Epidermal melanocyte (primary cell): ENCODE results near the gene DLX5.

Experiments
- DNase-seq: peaks from one replicate; pipeline ENCODE4 v3.0.0; 2011; ENCODE audit warnings: low spot score; ENCODE audit not compliant: insufficient read length

Gene DLX5

DNA sequence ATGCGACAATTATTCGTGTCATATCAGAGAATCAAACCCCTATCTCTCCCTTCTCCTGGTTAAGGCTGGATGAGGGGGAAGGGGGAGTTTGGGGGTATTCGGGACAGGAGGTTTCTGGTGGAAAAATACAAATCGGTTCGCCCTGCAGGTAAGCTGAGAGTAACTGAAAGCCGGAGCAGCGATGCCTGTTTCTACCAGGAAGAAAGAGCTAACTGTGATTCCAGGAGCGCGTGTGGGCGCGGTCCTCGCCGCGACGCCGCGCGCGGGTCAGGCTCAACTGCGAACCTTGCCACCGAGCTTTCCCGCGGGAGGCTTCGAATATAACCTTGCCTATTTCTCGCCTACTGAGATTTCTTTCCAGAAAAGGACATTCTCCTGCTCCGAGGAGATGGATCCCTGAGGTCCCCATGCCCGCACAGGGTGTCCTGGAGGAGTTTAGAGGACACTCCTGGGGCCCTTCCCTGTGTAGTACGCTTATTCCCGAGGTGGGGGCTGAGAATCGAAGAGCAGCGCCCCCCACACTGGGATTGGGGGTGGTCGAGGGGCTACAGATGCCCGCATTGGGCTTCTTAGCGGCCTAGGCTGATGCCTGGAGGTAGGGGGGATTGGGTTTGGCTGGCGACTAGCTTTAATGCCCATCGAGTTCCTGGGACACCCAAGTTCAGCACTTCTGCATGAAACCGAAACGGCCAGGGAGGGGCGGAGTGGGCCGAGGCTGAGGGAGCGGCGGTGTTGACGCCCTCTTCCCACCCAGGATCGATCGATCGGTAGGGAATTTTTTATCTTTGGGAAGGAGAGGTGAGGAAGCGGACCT, 32.2 kb downstream of the DLX5 start:
- no peak for DNase-seq

DNA sequence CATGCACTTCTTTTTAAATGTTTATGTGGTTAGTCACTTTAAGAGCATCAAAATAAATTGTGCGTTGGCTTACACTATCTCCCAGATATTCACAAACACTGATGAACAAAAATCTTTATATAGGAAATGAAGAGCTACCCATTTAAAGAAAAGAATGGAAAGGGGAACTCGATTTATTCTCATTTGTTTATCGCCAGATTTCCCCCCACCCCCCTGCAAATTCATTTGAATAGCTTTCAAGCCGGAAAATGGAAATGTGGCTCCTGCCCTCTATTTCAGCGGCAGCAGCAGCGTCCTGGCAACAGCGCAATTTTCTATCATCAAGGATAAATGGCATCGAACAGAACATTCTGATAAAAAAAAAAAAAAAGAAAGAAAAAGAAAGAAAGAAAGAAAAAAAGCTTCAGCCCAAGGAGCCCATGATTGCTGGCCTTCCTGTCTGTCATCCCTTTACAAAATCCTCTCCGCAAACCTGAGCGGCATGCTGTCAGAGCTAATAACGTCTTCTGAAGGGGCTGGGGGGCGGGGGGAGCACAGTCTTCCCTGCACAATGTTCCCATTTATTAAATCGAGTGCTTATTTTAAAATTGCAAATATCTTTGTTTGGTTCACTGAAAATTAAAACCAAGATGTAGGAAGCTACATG, 33.0 kb downstream of the DLX5 start:
- no peak for DNase-seq

DNA sequence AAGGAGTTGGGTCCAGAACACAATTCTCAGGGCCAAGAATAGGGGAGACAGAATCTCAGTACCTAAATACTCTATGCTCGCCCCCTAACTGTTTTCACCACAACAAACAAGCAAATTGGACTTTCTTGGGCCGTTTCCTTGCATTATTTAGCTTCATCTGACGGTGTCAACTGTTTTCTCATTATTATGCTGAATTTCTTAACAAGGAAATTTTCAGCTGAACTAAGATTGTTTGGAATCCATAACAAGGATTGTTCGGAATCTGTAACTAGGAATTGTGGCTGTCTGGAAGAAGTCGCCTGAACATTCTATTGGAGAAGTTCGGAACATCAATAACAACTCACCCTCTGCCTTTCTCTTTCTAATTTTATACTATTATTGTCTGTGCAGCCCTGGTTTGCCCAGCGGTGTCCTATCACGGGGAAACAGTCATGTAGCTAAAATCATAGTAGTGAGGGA, 34.7 kb downstream of the DLX5 start:
- no peak for DNase-seq

DNA sequence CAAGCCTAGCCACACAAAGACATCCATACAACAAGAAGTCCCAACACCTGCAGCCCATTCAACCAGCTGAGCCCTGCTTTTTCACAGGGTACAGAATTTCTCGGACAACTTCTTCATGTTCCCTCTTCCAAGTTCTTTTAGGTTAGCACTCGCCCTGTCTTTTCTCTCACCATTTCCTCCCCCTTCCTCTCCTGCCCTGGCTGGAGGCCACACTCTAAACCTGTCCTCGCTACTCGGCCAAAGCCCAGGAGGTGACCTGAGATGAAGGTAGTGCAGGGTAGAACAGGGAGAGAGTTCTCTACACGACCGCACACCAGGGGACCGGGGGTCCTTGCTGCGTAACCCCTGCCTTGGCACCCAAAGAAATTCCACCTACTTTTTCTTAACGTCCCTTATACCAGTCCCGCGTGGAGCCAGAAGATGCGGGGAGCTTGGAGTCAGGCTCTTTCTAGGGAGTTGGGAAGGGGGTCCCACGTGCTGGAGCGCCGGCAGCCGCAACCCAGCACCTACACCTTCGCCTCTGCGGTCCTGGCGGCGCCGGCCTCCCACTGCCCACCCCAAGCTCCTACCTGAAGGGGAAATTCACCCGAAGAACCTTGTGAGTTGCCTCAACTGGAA, 35.3 kb downstream of the DLX5 start:
- no peak for DNase-seq

DNA sequence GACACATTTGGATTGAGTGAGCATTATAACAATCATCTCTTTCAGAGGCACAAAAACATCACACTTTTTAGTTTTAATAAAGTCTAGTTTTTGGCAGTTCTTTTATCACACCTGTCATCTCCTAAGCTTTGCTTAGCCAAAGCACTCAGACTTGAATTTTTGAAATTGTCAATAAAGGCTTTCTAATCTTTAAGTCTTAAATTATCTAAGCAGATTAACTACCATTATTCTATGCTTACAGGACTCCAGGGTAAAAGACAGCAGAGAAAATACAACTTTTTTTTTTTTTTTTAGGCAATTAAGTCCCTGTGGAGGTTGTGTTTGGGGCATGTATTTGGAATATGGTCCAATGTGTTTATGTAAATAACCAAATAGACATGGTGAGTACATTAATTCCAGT, 36.9 kb downstream of the DLX5 start:
- DNase-seq, result no peak

DNA sequence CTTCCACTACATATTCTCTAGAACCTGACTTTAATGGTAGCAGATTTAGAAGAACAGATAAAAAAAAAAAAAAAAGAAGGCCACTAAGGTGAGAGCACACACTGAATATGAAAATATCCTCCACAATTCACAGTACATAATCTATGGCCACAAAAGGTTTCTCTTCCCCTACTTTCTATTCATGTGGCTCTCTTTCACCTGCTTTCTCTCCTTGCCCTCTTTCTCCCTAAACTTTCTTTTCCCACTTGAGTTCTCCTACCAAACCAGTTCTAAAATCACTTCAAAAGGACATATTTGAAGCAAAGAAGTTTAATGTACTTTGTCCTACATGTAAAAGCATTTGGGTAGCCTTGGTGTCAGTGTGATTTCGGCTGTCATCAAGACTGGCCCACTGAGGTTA, 37.7 kb downstream of the DLX5 start:
- DNase-seq, result no peak

DNA sequence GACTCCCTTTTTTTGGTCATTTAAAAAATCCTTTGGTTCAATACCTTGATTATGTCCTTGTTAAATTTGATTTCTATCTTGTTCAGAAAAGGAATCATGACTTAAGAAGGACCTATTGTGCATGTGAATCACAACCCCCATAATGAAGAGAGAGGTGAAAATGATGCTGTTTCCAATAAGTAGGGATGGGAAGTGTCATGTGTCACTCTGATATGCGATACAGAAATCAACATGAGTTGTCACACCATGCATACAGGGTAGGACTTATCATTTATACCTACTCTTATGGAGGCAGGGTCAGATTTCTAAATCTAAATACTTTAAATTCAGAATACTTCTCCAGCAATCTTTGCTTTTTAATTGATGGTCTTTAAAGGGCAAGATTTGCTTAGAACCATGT, 38.6 kb downstream of the DLX5 start:
- no peak for DNase-seq

DNA sequence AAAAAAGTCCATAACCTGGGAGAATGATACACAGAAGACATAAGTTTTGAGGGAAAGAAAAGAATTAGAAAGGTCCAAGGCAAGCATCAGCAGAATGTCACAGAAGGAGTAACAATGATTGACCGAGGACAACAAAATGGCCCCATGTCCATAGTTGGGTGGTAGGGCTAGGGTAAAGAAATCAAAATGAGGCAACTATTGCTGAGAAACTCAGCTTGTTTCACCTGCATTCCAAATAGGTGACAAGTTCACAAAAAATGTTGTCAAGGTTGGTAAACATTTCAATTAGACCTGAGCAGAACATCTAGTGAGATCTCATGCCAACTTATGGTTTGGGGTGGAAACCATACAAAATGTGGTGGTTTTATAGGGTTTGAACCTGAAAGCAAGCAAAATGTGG, 42.0 kb downstream of the DLX5 start:
- DNase-seq, result no peak

DNA sequence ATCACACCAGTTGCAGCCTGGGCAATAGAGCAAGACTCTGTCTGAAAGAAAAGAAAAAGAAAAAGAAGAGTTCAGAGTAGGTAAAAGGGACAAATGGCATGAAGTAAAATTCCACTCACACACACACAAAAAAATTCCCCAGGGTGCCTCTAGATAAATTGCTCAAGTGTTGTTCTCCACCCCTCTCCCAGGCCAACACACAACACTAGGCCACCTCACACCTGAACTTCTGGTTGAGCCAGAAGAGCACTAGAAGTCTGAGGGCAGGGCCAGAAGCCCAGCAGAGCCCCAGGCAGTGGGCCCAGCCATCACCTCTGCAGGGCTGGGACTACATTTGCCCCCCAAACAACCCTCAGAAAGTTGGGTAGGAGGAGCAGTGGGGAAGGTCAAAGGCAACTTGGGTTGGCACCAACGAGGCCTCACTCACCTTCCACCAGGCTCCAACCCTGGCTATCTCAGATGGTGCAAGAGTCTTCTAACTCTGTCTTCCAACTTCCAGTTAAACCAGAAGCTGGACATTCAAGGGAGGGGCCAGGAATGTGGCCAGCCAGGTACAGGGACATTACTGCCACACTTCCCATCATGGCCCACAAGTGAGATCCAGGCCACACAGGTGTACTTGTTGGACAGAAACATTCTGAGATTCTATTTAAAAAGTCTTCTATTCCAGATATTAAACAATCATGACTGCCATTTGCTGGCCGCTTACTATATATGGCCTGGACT, 44.9 kb downstream of the DLX5 start:
- DNase-seq, result no peak

DNA sequence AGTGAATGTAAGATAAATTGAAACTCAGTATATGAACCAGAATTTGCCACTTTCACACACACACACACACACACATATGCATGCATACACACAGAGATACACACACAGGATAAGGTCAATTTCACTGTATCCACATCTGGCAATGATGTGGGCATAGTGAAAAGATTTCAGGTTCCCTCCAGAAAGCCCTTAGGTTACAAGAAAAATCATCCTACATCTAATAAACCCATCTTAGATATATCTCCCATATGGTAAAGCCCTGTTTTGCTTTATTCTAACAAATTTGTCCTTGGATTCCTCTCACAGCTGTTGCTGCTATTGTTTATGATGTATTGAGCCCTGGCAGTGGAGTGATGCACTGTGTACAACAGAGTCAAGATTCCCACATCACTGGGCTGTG, 47.2 kb downstream of the DLX5 start:
- no peak for DNase-seq

DNA sequence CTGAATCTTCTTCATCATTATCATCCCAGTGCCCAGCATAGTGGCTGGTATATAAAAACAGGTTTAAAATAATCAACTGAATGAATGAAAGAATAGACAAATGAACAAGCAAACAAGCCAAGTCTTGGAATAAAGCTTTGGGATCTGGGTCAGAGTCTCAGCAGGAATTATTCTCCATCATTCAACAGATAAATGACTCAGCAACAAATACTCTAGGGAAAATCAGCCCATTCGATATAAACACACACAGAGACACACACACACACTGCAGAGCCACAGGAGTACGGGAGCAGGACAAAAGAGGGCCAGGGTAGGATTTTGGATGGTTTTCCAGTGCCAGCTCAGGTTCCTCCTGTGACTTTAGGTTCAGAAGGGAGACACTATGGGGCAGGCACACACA, 48.5 kb downstream of the DLX5 start:
- DNase-seq, result no peak

DNA sequence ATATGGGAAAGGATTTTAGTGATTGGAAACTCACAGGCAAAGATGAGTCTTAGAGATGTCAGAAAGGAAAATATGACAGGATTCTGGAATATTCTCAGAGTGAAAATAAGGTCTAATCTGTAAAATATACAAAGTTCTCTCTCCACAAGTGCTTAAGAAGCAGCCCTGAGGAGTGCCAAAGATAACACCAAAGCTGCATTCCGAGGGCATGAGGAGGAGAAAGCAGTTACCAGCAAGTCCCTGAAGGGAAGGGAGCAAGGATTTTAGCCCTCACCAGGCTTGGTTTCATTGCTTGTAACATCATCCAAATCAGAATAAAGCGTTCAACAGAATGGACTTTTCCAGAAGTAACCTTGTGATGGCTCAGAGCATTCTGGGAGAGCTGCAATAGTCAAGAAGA, 50.6 kb downstream of the DLX5 start:
- no peak for DNase-seq

DNA sequence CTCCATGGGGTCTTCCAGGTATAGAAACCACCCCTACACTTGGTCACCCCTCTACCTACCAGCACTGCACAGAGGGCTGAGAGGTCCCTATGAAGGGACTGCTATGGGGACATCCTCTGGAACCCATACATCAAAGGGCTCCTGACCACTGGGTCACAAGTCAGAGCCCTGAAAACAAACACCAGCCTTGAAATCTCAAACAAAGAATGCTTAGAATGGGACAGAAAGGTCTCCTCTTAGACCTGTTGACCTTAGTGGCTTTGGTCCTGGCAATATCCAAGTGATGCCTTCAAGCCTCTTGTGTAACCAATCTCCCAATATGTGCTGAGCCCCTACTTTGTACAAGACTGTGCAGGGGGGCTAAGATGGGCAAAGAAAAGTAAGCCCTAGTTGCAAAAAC, 53.9 kb downstream of the DLX5 start:
- DNase-seq, result no peak
